ENCODE data around the gene MEGF8. TPM values are rescaled to one million over a fixed set of nuclear protein-coding genes. Genes with fewer than 3 reads are reported as not detected.

MEGF8 gene
- total RNA-seq, 2 donors from 2014 or later = 9.9 to 24.1 TPM

GRCh38 chr19:42284066-42284501 lies 41.4 kb upstream of the MEGF8 start:
- intact Hi-C loops (cut with DNase I) = no loop called here
- Histone ChIP-seq H3K36me3 (replicated peaks in 1 of 2; ENCODE audit: insufficient read depth in 1 of 2, low read depth in 2 of 2) (peaks cover 5 to 6% of the 10 kb centered on the region in 2 donors), H3K27me3 (no peaks in the 10 kb centered on the region), H3K27ac (peak overlapping the region; percentile 83 to 93 (median 90)), H3K9me3 (no peaks in the 10 kb centered on the region), H3K4me1 (peaks cover 60% of the 10 kb centered on the region), H3K4me3 (no peak overlapping the region)
- TF ChIP-seq CTCF (IDR thresholded peaks at IDR 0.05) = peak in 1 of 7 experiments; percentile 10
- TF ChIP-seq POLR2A (IDR thresholded peaks at IDR 0.05) = no peak
- DNase-seq = peak; percentile 84 to 85 (median 84)
- 0% methylated on average over 30 of the region's 76 CpGs; no CpG with 5 or more reads in 1 of the 2 donors for WGBS, 2 donors
- ATAC-seq = peak; percentile 68

GRCh38 chr19:42284591-42285341 lies 40.7 kb upstream of the MEGF8 start:
- DNase-seq = peak in 2 of 4 donors; percentile 30 to 40
- Histone ChIP-seq H3K4me1 (peaks cover 53% of the 10 kb centered on the region), H3K4me3 (peak overlapping the region in 1 of 2 donors; percentile 20), H3K27me3 (no peaks in the 10 kb centered on the region), H3K27ac (peak overlapping the region; percentile 54 to 93 (median 73)), H3K36me3 (replicated peaks in 1 of 2; ENCODE audit: insufficient read depth in 1 of 2, low read depth in 2 of 2) (peaks cover 12 to 13% of the 10 kb centered on the region in 2 donors), H3K9me3 (no peaks in the 10 kb centered on the region)
- no peak for ATAC-seq
- intact Hi-C loops (cut with DNase I) = no loop called here
- TF ChIP-seq CTCF (IDR thresholded peaks at IDR 0.05) (no peak), POLR2A (IDR thresholded peaks at IDR 0.05) (no peak)
- 3 to 7% methylated on average over 22 to 41 of the region's 41 CpGs for WGBS, 2 donors

- 64 to 80% methylated on average over 2 to 5 of the region's 5 CpGs for WGBS, 2 donors
These were observed 39.9 kb upstream of the MEGF8 start for GRCh38 chr19:42285541-42285941.

GRCh38 chr19:42285988-42286348 lies 39.5 kb upstream of the MEGF8 start:
- H3K4me3 ChIP-seq = no peak overlapping the region
- WGBS, 2 donors = 34 to 64% methylated on average over 6 of the region's 6 CpGs
- peaks cover 48% of the 10 kb centered on the region for H3K4me1 ChIP-seq
- H3K36me3 ChIP-seq (replicated peaks in 1 of 2; ENCODE audit: insufficient read depth in 1 of 2, low read depth in 2 of 2) = peaks cover 14 to 20% of the 10 kb centered on the region in 2 donors
- intact Hi-C loops (cut with DNase I) = no loop called here
- ATAC-seq (no peak), DNase-seq (no peak)
- no peaks in the 10 kb centered on the region for H3K27me3 ChIP-seq
- TF ChIP-seq POLR2A (IDR thresholded peaks at IDR 0.05) (peak in 1 of 3 donors; percentile 7), CTCF (IDR thresholded peaks at IDR 0.05) (no peak)
- H3K9me3 ChIP-seq = no peaks in the 10 kb centered on the region
- H3K27ac ChIP-seq = peak overlapping the region; percentile 42 to 75 (median 62)

More at GRCh38 chr19:42285541-42285941, 39.9 kb upstream of the MEGF8 start:
- Histone ChIP-seq H3K4me1 (peaks cover 50% of the 10 kb centered on the region), H3K27ac (peak overlapping the region in 3 of 4 donors; percentile 54 to 75 (median 71)), H3K9me3 (no peaks in the 10 kb centered on the region), H3K4me3 (no peak overlapping the region), H3K27me3 (no peaks in the 10 kb centered on the region), H3K36me3 (replicated peaks in 1 of 2; ENCODE audit: insufficient read depth in 1 of 2, low read depth in 2 of 2) (peaks cover 14 to 18% of the 10 kb centered on the region in 2 donors)
- peak in 1 of 4 donors; percentile 21 for DNase-seq
- intact Hi-C loops (cut with DNase I) = no loop called here
- TF ChIP-seq CTCF (IDR thresholded peaks at IDR 0.05) = no peak
- TF ChIP-seq POLR2A (IDR thresholded peaks at IDR 0.05) = no peak
- ATAC-seq = no peak
